HG03097 (cell line): Measurements from ENCODE around the gene TAGLN.
"Not testable (repeated sequence)": the region's sequence is repeated elsewhere in the genome, so short reads cannot be mapped to it uniquely, and the experiment has no call there.

Experiments used
- ATAC-seq: cut with Tn5 transposase; IDR thresholded peaks from one replicate; pipeline ENCODE4 v1.9.1; 2021; ENCODE audit not compliant: unreplicated experiment, low FRiP score

TAGLN gene

GRCh38 chr11:117195258-117195657 is 3.9 kb upstream of the TAGLN start:
- ATAC-seq, result no peak

- no peak for ATAC-seq
Observed at GRCh38 chr11:117195761-117196160, 3.4 kb upstream of the TAGLN start.

GRCh38 chr11:117197006-117197405 is 2.2 kb upstream of the TAGLN start:
- ATAC-seq, result no peak

- ATAC-seq, result no peak
Observed at GRCh38 chr11:117197516-117198456, 1.4 kb upstream of the TAGLN start.

GRCh38 chr11:117198613-117199012 is 557 bp upstream of the TAGLN start:
- no peak for ATAC-seq

- ATAC-seq, result no peak
Observed at GRCh38 chr11:117199916-117200812, 994 bp downstream of the TAGLN start.

GRCh38 chr11:117200813-117201657 is 1.9 kb downstream of the TAGLN start:
- ATAC-seq, result no peak

- no peak for ATAC-seq
Observed at GRCh38 chr11:117201658-117202305, 2.6 kb downstream of the TAGLN start.

GRCh38 chr11:117202386-117203068 is 3.4 kb downstream of the TAGLN start:
- no peak for ATAC-seq

GRCh38 chr11:117203069-117203407 is 3.9 kb downstream of the TAGLN start:
- no peak for ATAC-seq

- ATAC-seq, result no peak
Observed at GRCh38 chr11:117204283-117205080, 5.3 kb downstream of the TAGLN start.

- ATAC-seq, result no peak
Observed at GRCh38 chr11:117205211-117205818, 6.1 kb downstream of the TAGLN start.

- not testable (repeated sequence) for ATAC-seq
Observed at GRCh38 chr11:117206111-117206510, 6.9 kb downstream of the TAGLN start.

- not testable (repeated sequence) for ATAC-seq
Observed at GRCh38 chr11:117206859-117207258, 7.7 kb downstream of the TAGLN start.

GRCh38 chr11:117207481-117207880 is 8.3 kb downstream of the TAGLN start:
- ATAC-seq, result not testable (repeated sequence)

GRCh38 chr11:117208710-117209109 is 9.5 kb downstream of the TAGLN start:
- not testable (repeated sequence) for ATAC-seq

GRCh38 chr11:117209351-117210125 is 10.4 kb downstream of the TAGLN start:
- not testable (repeated sequence) for ATAC-seq
